Right lobe of liver (tissue), 4 donors: Measurements from ENCODE around the gene SMPD3.

ENCODE experiments used
- POLR2A ChIP-seq: fragments of 450-650 bp; IDR thresholded peaks from one replicate; pipeline ENCODE4 v1.6.1; 2017; ENCODE audit warnings: antibody characterized with exemption, mild to moderate bottlenecking
- TF ChIP-seq, protein P1 (sequence below), 4 donors: fragments of 200-600 bp in 3 of 4; fragments of 450-650 bp in 1 of 4; IDR thresholded peaks; one replicate each; pipeline versions ENCODE4 v1.5.1 to v1.8.0; 2016 to 2022; ENCODE audit warnings: antibody characterized with exemption in 4 of 4, mild to moderate bottlenecking in 2 of 4
- donor health status: DM: no; HTN: no; CAD: no.
- donor health status: DM: no; HTN: no; CAD: no.
- donor health status: DM: no; HTN: yes; CAD: no.

DNA sequence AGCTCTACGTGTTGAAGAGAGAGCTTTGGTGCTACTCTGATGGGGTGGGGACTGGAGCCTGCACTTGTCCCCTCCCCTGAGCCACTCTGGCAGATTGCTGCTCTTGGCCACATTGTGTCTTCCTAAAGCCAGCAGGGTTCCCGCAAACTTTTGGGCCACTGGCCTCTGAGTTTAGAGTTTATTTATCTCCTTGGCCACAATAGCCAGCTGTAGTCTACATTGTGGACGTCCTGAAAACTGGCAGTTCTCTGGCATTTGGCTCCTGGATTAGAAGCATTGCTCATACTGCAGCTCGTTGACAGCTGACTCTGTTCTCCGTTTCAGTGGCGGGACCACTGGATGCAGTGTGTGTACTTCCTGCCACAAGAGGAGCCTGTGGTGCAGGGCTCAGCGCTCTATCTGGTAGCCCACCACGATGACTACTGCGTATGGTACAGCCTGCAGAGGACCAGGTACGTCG is 102.9 kb downstream of the SMPD3 start:
- TF ChIP-seq, protein P1, sequence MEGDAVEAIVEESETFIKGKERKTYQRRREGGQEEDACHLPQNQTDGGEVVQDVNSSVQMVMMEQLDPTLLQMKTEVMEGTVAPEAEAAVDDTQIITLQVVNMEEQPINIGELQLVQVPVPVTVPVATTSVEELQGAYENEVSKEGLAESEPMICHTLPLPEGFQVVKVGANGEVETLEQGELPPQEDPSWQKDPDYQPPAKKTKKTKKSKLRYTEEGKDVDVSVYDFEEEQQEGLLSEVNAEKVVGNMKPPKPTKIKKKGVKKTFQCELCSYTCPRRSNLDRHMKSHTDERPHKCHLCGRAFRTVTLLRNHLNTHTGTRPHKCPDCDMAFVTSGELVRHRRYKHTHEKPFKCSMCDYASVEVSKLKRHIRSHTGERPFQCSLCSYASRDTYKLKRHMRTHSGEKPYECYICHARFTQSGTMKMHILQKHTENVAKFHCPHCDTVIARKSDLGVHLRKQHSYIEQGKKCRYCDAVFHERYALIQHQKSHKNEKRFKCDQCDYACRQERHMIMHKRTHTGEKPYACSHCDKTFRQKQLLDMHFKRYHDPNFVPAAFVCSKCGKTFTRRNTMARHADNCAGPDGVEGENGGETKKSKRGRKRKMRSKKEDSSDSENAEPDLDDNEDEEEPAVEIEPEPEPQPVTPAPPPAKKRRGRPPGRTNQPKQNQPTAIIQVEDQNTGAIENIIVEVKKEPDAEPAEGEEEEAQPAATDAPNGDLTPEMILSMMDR (IDR thresholded peaks at IDR 0.05), result no peak
- TF ChIP-seq POLR2A, result no peak
